K562 (cell line): ENCODE data around the gene TBCC. TPM values are rescaled to one million over a fixed set of nuclear protein-coding genes. Genes with fewer than 3 reads are reported as not detected.

ENCODE experiments used
- ARID4B ChIP-seq: sonication (generic); formaldehyde crosslinking; IDR thresholded peaks from 2 replicates; pipeline ENCODE4 v1.8.0; 2022; ENCODE audit warnings: mild to moderate bottlenecking, missing genetic modification reagents
- BHLHE40 ChIP-seq: IDR thresholded peaks from 2 replicates; pipeline ENCODE4 v1.6.1; 2011; ENCODE audit warnings: low read length, improper control_type of control experiment
- CEBPG ChIP-seq, 3 experiments: fragments of 200-800 bp in 1 of 3; sonication (Bioruptor generic) in 1 of 3; sonication (generic) in 1 of 3; formaldehyde crosslinking in 1 of 3; IDR thresholded peaks in 2 of 3; conservative IDR thresholded peaks in 1 of 3; 2 replicates each; pipeline versions ENCODE4 v1.6.1 to v1.8.0; 2016 to 2022; ENCODE audit warnings: missing compliant biosample characterization in 2 of 3, missing genetic modification characterization in 2 of 3, mild to moderate bottlenecking in 1 of 3, missing genetic modification reagents in 1 of 3
- EGR1 ChIP-seq: fragments of 450-650 bp; conservative IDR thresholded peaks from 2 replicates; pipeline ENCODE4 v1.6.1; 2017; ENCODE audit warnings: mild to moderate bottlenecking
- FOXJ2 ChIP-seq: fragments of 200-800 bp; sonication (Bioruptor generic); IDR thresholded peaks from 2 replicates; pipeline ENCODE4 v1.6.1; 2016; ENCODE audit warnings: missing genetic modification characterization, missing compliant biosample characterization
- IRF9 ChIP-seq: fragments of 450-650 bp; IDR thresholded peaks from 2 replicates; pipeline ENCODE4 v1.6.1; 2016; ENCODE audit warnings: missing biosample characterization, missing genetic modification characterization
- L3MBTL2 ChIP-seq: fragments of 450-650 bp; IDR thresholded peaks from 2 replicates; pipeline ENCODE4 v1.6.1; 2016; ENCODE audit warnings: mild to moderate bottlenecking, moderate library complexity
- MLLT1 ChIP-seq, 2 experiments: fragments of 450-650 bp; IDR thresholded peaks; 2 replicates each; pipeline ENCODE4 v1.6.1; 2016
- PHF8 ChIP-seq: fragments of 200-600 bp; sonication (generic); IDR thresholded peaks from 2 replicates; pipeline ENCODE4 v1.6.1; 2012; ENCODE audit warnings: mixed run types, mild to moderate bottlenecking, inconsistent platforms, low read length, moderate library complexity, borderline replicate concordance
- RBBP5 ChIP-seq: fragments of 200-600 bp; sonication (generic); IDR thresholded peaks from 2 replicates; pipeline ENCODE4 v1.6.1; 2012; ENCODE audit warnings: borderline replicate concordance, mild to moderate bottlenecking, low read length, control low read depth, inconsistent platforms; ENCODE audit not compliant: insufficient read depth, poor library complexity, severe bottlenecking
- TEAD1 ChIP-seq, 2 experiments: fragments of 450-650 bp in 1 of 2; sonication (generic) in 1 of 2; formaldehyde crosslinking; IDR thresholded peaks; 2 replicates each; pipeline versions ENCODE4 v1.4.0 to v1.8.0; 2020 to 2022; ENCODE audit warnings: mild to moderate bottlenecking in 2 of 2, missing genetic modification reagents in 1 of 2
- ZBTB1 ChIP-seq: sonication (generic); formaldehyde crosslinking; IDR thresholded peaks from 2 replicates; pipeline ENCODE4 v1.8.1; 2023; ENCODE audit warnings: missing genetic modification reagents, low read depth, mild to moderate bottlenecking, borderline replicate concordance
- ZMIZ1 ChIP-seq, 2 experiments: fragments of 150-350 bp in 1 of 2; IDR thresholded peaks; 2 replicates each; pipeline ENCODE4 v1.6.1; 2012 to 2016; ENCODE audit warnings: low read depth in 2 of 2, low read length in 2 of 2, mild to moderate bottlenecking in 1 of 2, moderate library complexity in 1 of 2
- ZNF384 ChIP-seq: IDR thresholded peaks from 2 replicates; pipeline ENCODE4 v1.6.1; 2012; ENCODE audit warnings: low read depth, low read length, improper control_type of control experiment
- polyA plus RNA-seq, 8 experiments: library from polyadenylated mRNA; depleted of rRNA in 4 of 8; stranded (reverse) in 5 of 8; unstranded in 3 of 8; fragments of >200 nt; fragmentation: Nextera tagmentation in 2 of 8; fragmentation: Illumina TruSeq in 1 of 8; extraction: Ambion mirVana in 2 of 8; extraction: Trizol in 1 of 8; gene quantifications; 2 replicates each; pipeline versions ENCODE4 v1.2.1 to v1.2.3, GENCODE V29; 2011 to 2014; ENCODE audit warnings: inconsistent platforms in 1 of 8, missing spikeins in 1 of 8
- total RNA-seq, 7 experiments: library from RNA; depleted of rRNA in 6 of 7; stranded (reverse); fragments of >200 nt in 6 of 7; fragmentation: Illumina TruSeq in 2 of 7; extraction: Trizol in 2 of 7; gene quantifications; 2 replicates each; pipeline versions ENCODE4 v1.2.1 to v1.2.3, GENCODE V29; 2011 to 2021; ENCODE audit warnings: low replicate concordance in 1 of 7

Gene TBCC
- total and polyA plus RNA-seq, 9 of the 15 experiments (the other 6 are each of a cell fraction or from before 2014, with no cell fraction given), result 2.8 to 34.1 (median 23.3) TPM

- TF ChIP-seq ZMIZ1 (IDR thresholded peaks at IDR 0.05; ENCODE audit: low read depth in 2 of 2, low read length in 2 of 2) (peak in 1 of 2 experiments; percentile 50; a peak in 2 of 4 replicates), RBBP5 (peak; percentile 90), FOXJ2 (tag) (peak; percentile 70), IRF9 (tag) (no peak), BHLHE40 (0 out of 2 replicates have a peak, but pooled peaks have one; percentile 4), ZBTB1 (CRISPR knock-in tag) (no peak; the same call in 1 of the 2 replicates), CEBPG (CRISPR knock-in tag; IDR thresholded peaks at IDR 0.05) (peak; percentile 9; the same call in 1 of the 2 replicates), CEBPG (tag; conservative IDR thresholded peaks at IDR 0.05 in 1 of 2, IDR thresholded peaks at IDR 0.05 in 1 of 2) (no peak), MLLT1 (IDR thresholded peaks at IDR 0.05) (peak; percentile 74 to 75; a peak in 2 of 4 replicates), PHF8 (peak; percentile 75), L3MBTL2 (peak; percentile 80), ZNF384 (no peak; the same call in 1 of the 2 replicates), TEAD1 (CRISPR knock-in tag; IDR thresholded peaks at IDR 0.05) (peak; percentile 63 to 90), EGR1 (peak; percentile 17; the same call in 1 of the 2 replicates), ARID4B (peak; percentile 87)
Observed at GRCh38 chr6:42783177-42783875, 37.4 kb upstream of the TBCC start (continued).
